CD4-positive, alpha-beta T cell (primary cell): ENCODE data around the gene ZNF500. TPM values are rescaled to one million over a fixed set of nuclear protein-coding genes. Genes with fewer than 3 reads are reported as not detected.

Experiments used
- ATAC-seq: fragments of 200-7000 bp; cut with Tn5 transposase; one replicate; pipeline ENCODE4 v1.10.0; 2022; ENCODE audit warnings: mild to moderate bottlenecking; ENCODE audit not compliant: poor library complexity
- CTCF ChIA-PET: fragments of 350-600 bp; sonication (Branson Sonifier 250); formaldehyde crosslinking; loops from one replicate; lab custom pipeline; 2021; ENCODE audit warnings: antibody characterized with exemption, inconsistent platforms; lab: Charles Lee
- POLR2A ChIA-PET: fragments of 350-600 bp; sonication (Branson Sonifier 250); formaldehyde crosslinking; loops from one replicate; lab custom pipeline; 2021; ENCODE audit warnings: antibody characterized with exemption, inconsistent platforms; lab: Charles Lee
- DNase-seq, 14 experiments: peaks; one replicate each; pipeline ENCODE4 v3.0.0-alpha.2; 2013 to 2020; ENCODE audit warnings: mixed read lengths in 2 of 14
- H3K27ac ChIP-seq, 2 donors: one replicate each; pipeline versions ENCODE4 v1.5.1 to v1.7.0; 2013; ENCODE audit warnings: low read length in 2 of 2, low read depth in 1 of 2, mild to moderate bottlenecking in 1 of 2
- H3K27me3 ChIP-seq, 2 experiments: 1 replicate in 1 of 2; 2 replicates in 1 of 2; pipeline versions ENCODE4 v1.6.1 to v1.7.0; 2013; ENCODE audit warnings: low read length in 2 of 2, control low read depth in 1 of 2, mild to moderate bottlenecking in 1 of 2, moderate library complexity in 1 of 2; ENCODE audit not compliant: insufficient read depth in 2 of 2, control insufficient read depth in 1 of 2
- H3K36me3 ChIP-seq: one replicate; pipeline ENCODE4 v1.6.1; 2013; ENCODE audit warnings: low read length, control low read depth; ENCODE audit not compliant: insufficient read depth
- H3K4me1 ChIP-seq: one replicate; pipeline ENCODE4 v1.6.1; 2013; ENCODE audit warnings: low read length, control low read depth; ENCODE audit not compliant: insufficient read depth
- H3K4me3 ChIP-seq: one replicate; pipeline ENCODE4 v1.5.1; 2013; ENCODE audit warnings: mild to moderate bottlenecking, low read length, moderate library complexity
- H3K9me3 ChIP-seq, 2 experiments: 1 replicate in 1 of 2; 2 replicates in 1 of 2; pipeline versions ENCODE4 v1.6.1 to v1.7.0; 2013; ENCODE audit warnings: low read length in 2 of 2, mild to moderate bottlenecking in 2 of 2, control low read depth in 1 of 2, moderate library complexity in 1 of 2; ENCODE audit not compliant: control insufficient read depth in 1 of 2, insufficient read depth in 1 of 2
- H3K27ac Mint-ChIP-seq: one replicate; pipeline ENCODE4 v1.8.0; 2020; ENCODE audit warnings: mixed read lengths
- H3K27me3 Mint-ChIP-seq: one replicate; pipeline ENCODE4 v1.8.0; 2021; ENCODE audit warnings: mixed read lengths
- H3K36me3 Mint-ChIP-seq: one replicate; pipeline ENCODE4 v1.8.0; 2021; ENCODE audit warnings: low read depth, mixed read lengths
- H3K4me1 Mint-ChIP-seq: one replicate; pipeline ENCODE4 v1.8.0; 2021; ENCODE audit warnings: low read depth, mixed read lengths
- H3K4me3 Mint-ChIP-seq: one replicate; pipeline ENCODE4 v1.8.0; 2020; ENCODE audit warnings: mild to moderate bottlenecking, mixed read lengths
- H3K9me3 Mint-ChIP-seq: one replicate; pipeline ENCODE4 v1.8.0; 2020; ENCODE audit warnings: mixed read lengths
- intact Hi-C, 2 experiments: fragments of 100-400 bp; cut with DNase I in 1 of 2; cut with micrococcal nuclease in 1 of 2; formaldehyde crosslinking; loops; one replicate each; pipeline versions ENCODE4 v1.15.1 to v1.9.0; 2023 to 2025; cut with DNase I, micrococcal nuclease
- total RNA-seq, 174 experiments: library from RNA in 2 of 174; stranded (reverse) in 2 of 174; gene quantifications; one replicate each; pipeline ENCODE4 v1.2.3 and lab custom pipeline; 2021 to 2026
- TF ChIP-seq, protein P1 (sequence below): fragments of 200-600 bp; IDR thresholded peaks from one replicate; pipeline ENCODE4 v1.8.0; 2022; ENCODE audit warnings: antibody characterized with exemption, mild to moderate bottlenecking

The ZNF500 gene
- total RNA-seq, 2 experiments from 2014 or later = 11.8 to 12.4 TPM

DNA sequence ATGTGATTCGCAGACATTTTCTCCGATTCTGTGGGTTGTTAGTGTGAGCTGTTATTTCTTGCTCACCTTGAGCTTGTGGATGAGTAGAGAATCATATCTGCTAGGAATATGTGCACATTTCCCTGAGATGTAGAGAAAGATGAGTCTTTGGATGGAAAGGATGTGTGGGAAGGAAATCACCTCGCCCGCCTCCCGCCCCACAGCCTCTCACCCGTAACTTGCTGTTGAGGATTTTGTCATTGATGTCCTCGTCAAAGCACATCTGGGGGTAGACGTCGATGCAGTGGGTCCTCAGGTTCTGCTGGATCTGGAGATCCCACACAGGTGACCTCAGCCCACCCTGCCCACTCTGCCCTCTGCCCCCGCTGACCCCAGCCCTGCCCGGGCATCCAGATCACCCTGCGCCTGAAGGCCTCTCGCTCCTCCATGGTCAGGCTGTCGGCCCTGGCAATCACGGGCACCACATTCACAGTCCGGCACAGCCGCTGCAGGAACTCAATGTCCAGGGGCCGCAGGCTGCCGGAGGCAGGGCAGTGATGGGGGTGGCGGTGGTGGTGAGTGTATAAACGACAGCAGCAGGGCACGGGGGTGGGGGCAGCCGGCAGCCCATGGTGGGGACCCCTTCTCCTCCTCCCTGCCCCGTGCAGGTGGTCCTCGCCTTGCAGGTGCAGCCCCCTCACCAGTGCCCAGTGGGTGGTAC, 16.4 kb upstream of the ZNF500 start:
- DNase-seq (no peak), ATAC-seq (no peak)
- Mint-ChIP-seq H3K9me3 (no peaks in the 10 kb centered on the region), H3K4me1 (no peaks in the 10 kb centered on the region), H3K27me3 (no peaks in the 10 kb centered on the region), H3K36me3 (no peaks in the 10 kb centered on the region), H3K27ac (no peak overlapping the region), H3K4me3 (no peak overlapping the region)
- Histone ChIP-seq H3K36me3 (no peaks in the 10 kb centered on the region), H3K4me3 (no peak overlapping the region), H3K4me1 (no peaks in the 10 kb centered on the region), H3K27me3 (no peaks in the 10 kb centered on the region), H3K9me3 (no peaks in the 10 kb centered on the region), H3K27ac (no peak overlapping the region)
- CTCF ChIA-PET = no interaction called here
- intact Hi-C loops = no loop called here
- POLR2A ChIA-PET = no interaction called here
- TF ChIP-seq, protein P1, sequence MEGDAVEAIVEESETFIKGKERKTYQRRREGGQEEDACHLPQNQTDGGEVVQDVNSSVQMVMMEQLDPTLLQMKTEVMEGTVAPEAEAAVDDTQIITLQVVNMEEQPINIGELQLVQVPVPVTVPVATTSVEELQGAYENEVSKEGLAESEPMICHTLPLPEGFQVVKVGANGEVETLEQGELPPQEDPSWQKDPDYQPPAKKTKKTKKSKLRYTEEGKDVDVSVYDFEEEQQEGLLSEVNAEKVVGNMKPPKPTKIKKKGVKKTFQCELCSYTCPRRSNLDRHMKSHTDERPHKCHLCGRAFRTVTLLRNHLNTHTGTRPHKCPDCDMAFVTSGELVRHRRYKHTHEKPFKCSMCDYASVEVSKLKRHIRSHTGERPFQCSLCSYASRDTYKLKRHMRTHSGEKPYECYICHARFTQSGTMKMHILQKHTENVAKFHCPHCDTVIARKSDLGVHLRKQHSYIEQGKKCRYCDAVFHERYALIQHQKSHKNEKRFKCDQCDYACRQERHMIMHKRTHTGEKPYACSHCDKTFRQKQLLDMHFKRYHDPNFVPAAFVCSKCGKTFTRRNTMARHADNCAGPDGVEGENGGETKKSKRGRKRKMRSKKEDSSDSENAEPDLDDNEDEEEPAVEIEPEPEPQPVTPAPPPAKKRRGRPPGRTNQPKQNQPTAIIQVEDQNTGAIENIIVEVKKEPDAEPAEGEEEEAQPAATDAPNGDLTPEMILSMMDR = no peak

DNA sequence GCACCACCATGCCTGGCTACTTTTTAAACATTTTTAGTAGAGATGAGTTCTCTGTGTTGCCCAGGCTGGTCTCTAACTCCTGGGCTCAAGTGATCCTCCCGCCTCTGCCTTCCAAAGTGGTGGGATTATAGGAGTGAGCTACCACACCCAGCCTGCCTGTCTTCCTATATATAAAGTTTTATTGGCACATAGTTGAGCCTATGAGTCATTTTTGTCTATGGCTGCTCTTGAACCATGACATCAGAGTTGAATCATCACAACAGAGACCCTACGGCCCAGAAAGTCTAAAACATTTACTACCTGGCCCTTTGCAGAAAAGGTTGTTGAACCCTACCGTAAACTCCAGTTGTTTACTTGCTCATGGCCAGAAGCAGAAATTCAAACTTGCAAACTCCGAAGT, 13.3 kb upstream of the ZNF500 start:
- Histone ChIP-seq H3K27me3 (no peaks in the 10 kb centered on the region), H3K9me3 (no peaks in the 10 kb centered on the region), H3K36me3 (no peaks in the 10 kb centered on the region), H3K27ac (no peak overlapping the region), H3K4me3 (no peak overlapping the region), H3K4me1 (no peaks in the 10 kb centered on the region)
- Mint-ChIP-seq H3K4me3 (no peak overlapping the region), H3K27ac (no peak overlapping the region), H3K27me3 (no peaks in the 10 kb centered on the region), H3K9me3 (no peaks in the 10 kb centered on the region), H3K36me3 (no peaks in the 10 kb centered on the region), H3K4me1 (no peaks in the 10 kb centered on the region)
- POLR2A ChIA-PET = no interaction called here
- no peak for ATAC-seq
- CTCF ChIA-PET = no interaction called here
- no peak for DNase-seq
- intact Hi-C loops = no loop called here
- TF ChIP-seq, protein P1 = no peak

DNA sequence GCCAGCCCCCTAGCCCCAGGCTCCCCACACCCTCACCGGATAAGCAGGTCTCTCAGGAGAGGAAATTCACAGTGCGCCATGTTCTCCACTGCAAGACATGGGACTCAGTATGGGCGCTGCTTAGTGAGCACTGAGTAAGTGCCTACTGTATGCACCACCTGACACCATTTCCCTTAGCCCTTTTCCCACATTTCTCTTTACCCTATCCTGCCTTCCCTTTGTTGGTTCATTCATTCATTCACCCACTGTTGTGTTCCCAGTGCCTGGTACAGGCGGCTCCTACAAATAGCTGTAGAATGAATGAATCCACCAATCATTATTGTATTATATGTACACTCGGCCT, 11.1 kb upstream of the ZNF500 start:
- H3K27ac Mint-ChIP-seq = no peak overlapping the region
- H3K27ac ChIP-seq = no peak overlapping the region
- ChIA-PET POLR2A (no interaction called here), CTCF (no interaction called here)
- H3K4me1 Mint-ChIP-seq = no peaks in the 10 kb centered on the region
- no peaks in the 10 kb centered on the region for H3K36me3 Mint-ChIP-seq
- no peaks in the 10 kb centered on the region for H3K36me3 ChIP-seq
- no peaks in the 10 kb centered on the region for H3K27me3 ChIP-seq
- TF ChIP-seq, protein P1 = no peak
- no peak for DNase-seq
- no peak overlapping the region for H3K4me3 ChIP-seq
- H3K27me3 Mint-ChIP-seq = no peaks in the 10 kb centered on the region
- intact Hi-C loops = no loop called here
- H3K4me1 ChIP-seq = no peaks in the 10 kb centered on the region
- no peak for ATAC-seq
- H3K4me3 Mint-ChIP-seq = no peak overlapping the region
- no peaks in the 10 kb centered on the region for H3K9me3 ChIP-seq
- H3K9me3 Mint-ChIP-seq = no peaks in the 10 kb centered on the region
